PC-3 (cell line): Measurements from ENCODE around the gene RETREG3. TPM values are rescaled to one million over a fixed set of nuclear protein-coding genes. Genes with fewer than 3 reads are reported as not detected.

ENCODE experiments used
- ATAC-seq: fragments of 200-7000 bp; cut with Tn5 transposase; 2 replicates; pipeline ENCODE4 v1.9.1; 2020; ENCODE audit warnings: mild to moderate bottlenecking, moderate library complexity
- BruUV-seq: library from RNA; stranded (reverse); fragments of 400-500 nt; replicated peaks from 2 replicates; lab custom pipeline; 2021; lab: Mats Ljungman, UMichigan
- CTCF ChIA-PET: fragments of 300-600 bp; sonication (Branson Sonifier 250); formaldehyde crosslinking; loops from one replicate; lab custom pipeline; 2022; ENCODE audit warnings: antibody characterized with exemption; lab: Charles Lee
- POLR2A ChIA-PET: fragments of 300-600 bp; sonication (Branson Sonifier 250); formaldehyde crosslinking; loops from one replicate; lab custom pipeline; 2022; ENCODE audit warnings: antibody characterized with exemption; ENCODE audit not compliant: unreplicated experiment; lab: Charles Lee
- DNase-seq: peaks from one replicate; pipeline ENCODE4 v3.0.0-alpha.2; 2015
- H2AFZ ChIP-seq: fragments of 300-600 bp; sonication (generic); 2 replicates; pipeline ENCODE4 v1.6.0; 2016; ENCODE audit warnings: antibody characterized with exemption, low read length
- H3F3A ChIP-seq: fragments of 300-600 bp; sonication (generic); one replicate; pipeline ENCODE4 v1.6.0; 2017; ENCODE audit warnings: antibody characterized with exemption, low read length, control low read depth, mild to moderate bottlenecking; ENCODE audit not compliant: unreplicated experiment
- H3K27ac ChIP-seq: fragments of 300-600 bp; sonication (generic); 2 replicates; pipeline ENCODE4 v1.5.1; 2016; ENCODE audit warnings: mild to moderate bottlenecking, low read length
- H3K27me3 ChIP-seq: fragments of 300-600 bp; sonication (generic); 2 replicates; pipeline ENCODE4 v1.6.1; 2016; ENCODE audit warnings: low read length, mixed read lengths
- H3K36me3 ChIP-seq: fragments of 300-600 bp; sonication (generic); 2 replicates; pipeline ENCODE4 v1.6.1; 2016; ENCODE audit warnings: low read depth, mixed run types, low read length, mixed read lengths
- H3K4me1 ChIP-seq: fragments of 300-600 bp; sonication (generic); 2 replicates; pipeline ENCODE4 v1.5.1; 2016; ENCODE audit warnings: low read length; ENCODE audit not compliant: insufficient read depth
- H3K4me2 ChIP-seq: fragments of 300-600 bp; sonication (generic); 2 replicates; pipeline ENCODE4 v1.6.0; 2016; ENCODE audit warnings: low read length
- H3K4me3 ChIP-seq: fragments of 300-600 bp; sonication (generic); 2 replicates; pipeline ENCODE4 v1.5.1; 2016; ENCODE audit warnings: mild to moderate bottlenecking, low read length, mixed read lengths
- H3K79me2 ChIP-seq: fragments of 300-600 bp; sonication (generic); 2 replicates; pipeline ENCODE4 v1.6.1; 2017; ENCODE audit warnings: low read length, mixed read lengths
- H3K9ac ChIP-seq: fragments of 300-600 bp; sonication (generic); 2 replicates; pipeline ENCODE4 v1.6.0; 2016; ENCODE audit warnings: mild to moderate bottlenecking, low read length
- H3K9me2 ChIP-seq: fragments of 300-600 bp; sonication (generic); replicated peaks from 2 replicates; pipeline ENCODE4 v1.6.1; 2016; ENCODE audit warnings: mixed run types, low read length, mixed read lengths
- H3K9me3 ChIP-seq: fragments of 300-600 bp; sonication (generic); 2 replicates; pipeline ENCODE4 v1.6.1; 2016; ENCODE audit warnings: low read length, mixed read lengths
- H4K20me1 ChIP-seq: fragments of 300-600 bp; sonication (generic); 2 replicates; pipeline ENCODE4 v1.6.1; 2016; ENCODE audit warnings: low read length, mixed read lengths
- CTCF ChIP-seq: fragments of 300-600 bp; sonication (generic); conservative IDR thresholded peaks from 2 replicates; pipeline ENCODE4 v1.5.1; 2017; ENCODE audit warnings: antibody characterized with exemption, low read depth, mild to moderate bottlenecking, low read length
- EZH2 ChIP-seq: fragments of 300-600 bp; sonication (generic); IDR thresholded peaks from one replicate; pipeline ENCODE4 v1.6.1; 2017; ENCODE audit warnings: antibody characterized with exemption, mild to moderate bottlenecking, low read length; ENCODE audit not compliant: unreplicated experiment
- EZH2phosphoT487 ChIP-seq: fragments of 300-600 bp; sonication (generic); IDR thresholded peaks from 2 replicates; pipeline ENCODE4 v1.6.1; 2018; ENCODE audit warnings: mild to moderate bottlenecking, antibody characterized with exemption, low read length, borderline replicate concordance
- intact Hi-C: fragments of 100-400 bp; cut with micrococcal nuclease; formaldehyde crosslinking; loops from 2 replicates; pipeline ENCODE4 v1.9.0; 2023
- total RNA-seq: library from RNA; depleted of rRNA; stranded (reverse); fragments of >200 nt; gene quantifications from 2 replicates; pipeline ENCODE4 v1.2.3, GENCODE V29; 2014

RETREG3 gene
- total RNA-seq, 1 experiment from 2014 or later: 19.3 TPM

GRCh38 chr17:42574463-42574862 is 34.7 kb downstream of the RETREG3 start:
- Histone ChIP-seq H3K27ac (no peak overlapping the region), H3K27me3 (no peaks in the 10 kb centered on the region), H3K9me3 (no peaks in the 10 kb centered on the region), H3K4me1 (peaks cover 13% of the 10 kb centered on the region; the same call in 1 of the 2 replicates), H2AFZ (no peak overlapping the region), H3K9ac (no peak overlapping the region), H3K4me3 (no peak overlapping the region), H3K79me2 (peaks cover 35% of the 10 kb centered on the region), H3F3A (peaks cover 6% of the 10 kb centered on the region), H3K36me3 (peaks cover 22% of the 10 kb centered on the region; the same call in 1 of the 2 replicates), H3K4me2 (no peak overlapping the region), H3K9me2 (no peaks in the 10 kb centered on the region), H4K20me1 (no peaks in the 10 kb centered on the region)
- CTCF ChIA-PET: no interaction called here
- POLR2A ChIA-PET: interaction anchor here (0.6 to 0.7 kb wide), 2 partner anchors 33 to 223 kb away, joined by 3 read pairs; no protein-coding TSS in a partner anchor
- no peak for ATAC-seq
- intact Hi-C loops: no loop called here
- no TSS peak for BruUV-seq
- TF ChIP-seq EZH2: no peak
- no peak for TF ChIP-seq CTCF
- TF ChIP-seq EZH2phosphoT487: no peak
- DNase-seq: no peak

GRCh38 chr17:42573095-42573494 is 36.1 kb downstream of the RETREG3 start:
- ATAC-seq (no peak), DNase-seq (no peak)
- H4K20me1 ChIP-seq: no peaks in the 10 kb centered on the region
- H3K36me3 ChIP-seq: peaks cover 25% of the 10 kb centered on the region; the same call in 1 of the 2 replicates
- intact Hi-C loops: no loop called here
- ChIA-PET POLR2A (no interaction called here), CTCF (no interaction called here)
- TF ChIP-seq CTCF: no peak
- no peak for TF ChIP-seq EZH2phosphoT487
- no peak for TF ChIP-seq EZH2
- H3K27me3 ChIP-seq: no peaks in the 10 kb centered on the region
- H3K4me1 ChIP-seq: peaks cover 9% of the 10 kb centered on the region; the same call in 1 of the 2 replicates
- H3K9ac ChIP-seq: no peak overlapping the region
- no peaks in the 10 kb centered on the region for H3K9me3 ChIP-seq
- no peak overlapping the region for H3K27ac ChIP-seq
- H3K4me3 ChIP-seq: no peak overlapping the region
- peaks cover 46% of the 10 kb centered on the region for H3K79me2 ChIP-seq
- H3K4me2 ChIP-seq: no peak overlapping the region
- no peaks in the 10 kb centered on the region for H3K9me2 ChIP-seq
- H2AFZ ChIP-seq: no peak overlapping the region
- H3F3A ChIP-seq: peaks cover 6% of the 10 kb centered on the region
- BruUV-seq: no TSS peak

- Histone ChIP-seq H3K9me2 (no peaks in the 10 kb centered on the region), H3K4me3 (no peak overlapping the region), H3K4me2 (no peak overlapping the region), H3K79me2 (peaks cover 44% of the 10 kb centered on the region), H3K9ac (no peak overlapping the region), H3K9me3 (no peaks in the 10 kb centered on the region), H3K27ac (no peak overlapping the region), H3F3A (peaks cover under 1% of the 10 kb centered on the region), H3K27me3 (no peaks in the 10 kb centered on the region), H4K20me1 (no peaks in the 10 kb centered on the region), H3K4me1 (peaks cover 13% of the 10 kb centered on the region), H3K36me3 (peaks cover 25% of the 10 kb centered on the region; the same call in 1 of the 2 replicates), H2AFZ (no peak overlapping the region)
- CTCF ChIA-PET: interaction anchor here (0.5 kb wide), 1 partner anchor 60 kb away, joined by 4 read pairs; no protein-coding TSS in a partner anchor
- no peak for ATAC-seq
- TF ChIP-seq EZH2: no peak
- TF ChIP-seq EZH2phosphoT487: no peak
- no peak for TF ChIP-seq CTCF
- BruUV-seq: no TSS peak
- DNase-seq: no peak
- intact Hi-C loops: no loop called here
- POLR2A ChIA-PET: no interaction called here
Observed at GRCh38 chr17:42571435-42572225, 37.5 kb downstream of the RETREG3 start.
